Activated CD4-positive, alpha-beta T cell treated with anti-CD3 and anti-CD28 coated beads, Interleukin-2, amount 50 U/mL, for 16 hours (primary cell): ENCODE data around the gene METTL17.
"Not testable (repeated sequence)": the region's sequence is repeated elsewhere in the genome, so short reads cannot be mapped to it uniquely, and the experiment has no call there.

Experiments used
- DNase-seq: peaks from one replicate; pipeline ENCODE4 v3.0.0-alpha.2; 2020

The METTL17 gene

GRCh38 chr14:20997564-20997963 is 7.8 kb downstream of the METTL17 start:
- no peak for DNase-seq

- no peak for DNase-seq
These were observed 8.4 kb downstream of the METTL17 start for GRCh38 chr14:20998139-20998538.

- no peak for DNase-seq
These were observed 9.0 kb downstream of the METTL17 start, which contains the start of gene SLC39A2 for GRCh38 chr14:20998674-20999366. SLC39A2 (plus strand) TSS chr14:20999293; CDS start chr14:20999447, 154 bp downstream.

- no peak for DNase-seq
These were observed 9.8 kb downstream of the METTL17 start for GRCh38 chr14:20999591-20999990.

GRCh38 chr14:21001218-21001617 is 11.4 kb downstream of the METTL17 start:
- no peak for DNase-seq

- DNase-seq, result no peak
These were observed 14.1 kb downstream of the METTL17 start for GRCh38 chr14:21003788-21004346.

GRCh38 chr14:21009721-21010120 is 19.9 kb downstream of the METTL17 start:
- not testable (repeated sequence) for DNase-seq

- no peak for DNase-seq
These were observed 21.4 kb downstream of the METTL17 start for GRCh38 chr14:21011136-21011535.

GRCh38 chr14:21014761-21015190 is 25.0 kb downstream of the METTL17 start:
- peak; percentile 72 for DNase-seq

GRCh38 chr14:21015312-21015711 is 25.5 kb downstream of the METTL17 start:
- DNase-seq, result no peak

- no peak for DNase-seq
These were observed 26.8 kb downstream of the METTL17 start for GRCh38 chr14:21016413-21017190.

- no peak for DNase-seq
These were observed 27.9 kb downstream of the METTL17 start for GRCh38 chr14:21017528-21018245.

- DNase-seq, result no peak
These were observed 28.5 kb downstream of the METTL17 start for GRCh38 chr14:21018286-21018685.

GRCh38 chr14:21018781-21019180 is 29.0 kb downstream of the METTL17 start:
- DNase-seq, result no peak

- no peak for DNase-seq
These were observed 29.6 kb downstream of the METTL17 start for GRCh38 chr14:21019366-21019765.

GRCh38 chr14:21020977-21021545 is 31.3 kb downstream of the METTL17 start:
- no peak for DNase-seq

- DNase-seq, result no peak
These were observed 32.9 kb downstream of the METTL17 start for GRCh38 chr14:21022686-21023085.

- no peak for DNase-seq
These were observed 33.4 kb downstream of the METTL17 start for GRCh38 chr14:21023174-21023573.

GRCh38 chr14:21023817-21024584 is 34.2 kb downstream of the METTL17 start:
- no peak for DNase-seq

- DNase-seq, result peak; percentile 40
These were observed 35.0 kb downstream of the METTL17 start, which contains the start of gene NDRG2 for GRCh38 chr14:21024585-21025370. NDRG2 (minus strand) TSS chr14:21025061; CDS start chr14:21023315, 1,746 bp downstream.
